Neuronal stem cell (in vitro differentiated cells): ENCODE data around the gene PDLIM5.

Experiments used
- DNase-seq: peaks from one replicate; pipeline ENCODE4 v3.0.0-alpha.2; 2013; ENCODE audit warnings: low spot score
- H2AFZ ChIP-seq: one replicate; pipeline ENCODE4 v1.6.1; 2013; ENCODE audit warnings: mild to moderate bottlenecking, low read length, inconsistent platforms
- H2AK5ac ChIP-seq: 2 replicates; pipeline ENCODE4 v1.6.1; 2013; ENCODE audit warnings: low read depth, mild to moderate bottlenecking, inconsistent platforms, low read length, moderate library complexity, mixed read lengths
- H2BK120ac ChIP-seq: 2 replicates; pipeline ENCODE4 v1.6.1; 2013; ENCODE audit warnings: low read depth, mild to moderate bottlenecking, inconsistent platforms, low read length, moderate library complexity, mixed read lengths
- H2BK12ac ChIP-seq: one replicate; pipeline ENCODE4 v1.6.1; 2013; ENCODE audit warnings: low read length, inconsistent platforms
- H2BK15ac ChIP-seq: 2 replicates; pipeline ENCODE4 v1.6.1; 2013; ENCODE audit warnings: mild to moderate bottlenecking, low read length, inconsistent platforms, mixed read lengths
- H2BK5ac ChIP-seq: one replicate; pipeline ENCODE4 v1.6.1; 2013; ENCODE audit warnings: inconsistent platforms, mild to moderate bottlenecking, low read length, moderate library complexity
- H3K14ac ChIP-seq: one replicate; pipeline ENCODE4 v1.6.1; 2013; ENCODE audit warnings: low read length, inconsistent platforms
- H3K18ac ChIP-seq: 2 replicates; pipeline ENCODE4 v1.6.1; 2013; ENCODE audit warnings: low read length, inconsistent platforms
- H3K23ac ChIP-seq: 2 replicates; pipeline ENCODE4 v1.6.1; 2013; ENCODE audit warnings: low read depth, mild to moderate bottlenecking, mixed read lengths, low read length, inconsistent platforms; ENCODE audit not compliant: poor library complexity
- H3K27ac ChIP-seq: replicated peaks from 3 replicates; pipeline ENCODE4 v1.5.1; 2013; ENCODE audit warnings: low read length, inconsistent platforms
- H3K27me3 ChIP-seq, 3 experiments: 2 replicates each; pipeline ENCODE4 v1.6.1; 2013; ENCODE audit warnings: low read length in 3 of 3, mild to moderate bottlenecking in 2 of 3, inconsistent platforms in 1 of 3, low read depth in 1 of 3, mixed read lengths in 1 of 3, moderate library complexity in 1 of 3; ENCODE audit not compliant: control insufficient read depth in 3 of 3, insufficient read depth in 3 of 3
- H3K36me3 ChIP-seq, 2 donors: replicated peaks in 1 of 2; 2 replicates each; pipeline ENCODE4 v1.6.1; 2013; ENCODE audit warnings: low read length in 2 of 2; ENCODE audit not compliant: control insufficient read depth in 2 of 2, insufficient read depth in 2 of 2
- H3K4ac ChIP-seq: 2 replicates; pipeline ENCODE4 v1.6.1; 2013; ENCODE audit warnings: inconsistent platforms, mild to moderate bottlenecking, low read length, moderate library complexity
- H3K4me1 ChIP-seq, 2 donors: 1 replicate in 1 of 2; 2 replicates in 1 of 2; pipeline ENCODE4 v1.6.1; 2013; ENCODE audit warnings: low read length in 2 of 2, low read depth in 1 of 2; ENCODE audit not compliant: control insufficient read depth in 2 of 2, insufficient read depth in 1 of 2
- H3K4me2 ChIP-seq: one replicate; pipeline ENCODE4 v1.6.1; 2013; ENCODE audit warnings: mild to moderate bottlenecking, low read length, inconsistent platforms; ENCODE audit not compliant: insufficient read depth, poor library complexity, severe bottlenecking
- H3K4me3 ChIP-seq, 2 donors: 2 replicates each; pipeline ENCODE4 v1.5.1; 2013; ENCODE audit warnings: low read length in 2 of 2, mild to moderate bottlenecking in 2 of 2, inconsistent platforms in 1 of 2, moderate library complexity in 1 of 2
- H3K79me1 ChIP-seq: one replicate; pipeline ENCODE4 v1.6.1; 2013; ENCODE audit warnings: low read depth, mild to moderate bottlenecking, inconsistent platforms, low read length, moderate library complexity
- H3K9ac ChIP-seq: one replicate; pipeline ENCODE4 v1.6.1; 2013; ENCODE audit warnings: mild to moderate bottlenecking, low read depth, low read length, inconsistent platforms; ENCODE audit not compliant: poor library complexity
- H3K9me3 ChIP-seq, 2 donors: replicated peaks in 1 of 2; 2 replicates each; pipeline versions ENCODE3 to v1.6.1; 2013; ENCODE audit warnings: low read length in 2 of 2, mild to moderate bottlenecking in 2 of 2, inconsistent platforms in 1 of 2, low read depth in 1 of 2, mixed read lengths in 1 of 2, moderate library complexity in 1 of 2; ENCODE audit not compliant: control insufficient read depth in 2 of 2, insufficient read depth in 1 of 2
- H4K8ac ChIP-seq: one replicate; pipeline ENCODE4 v1.6.1; 2013; ENCODE audit warnings: low read depth, mild to moderate bottlenecking, inconsistent platforms, low read length, moderate library complexity
- H4K91ac ChIP-seq: one replicate; pipeline ENCODE4 v1.6.1; 2013; ENCODE audit warnings: low read length, low read depth, mild to moderate bottlenecking, inconsistent platforms; ENCODE audit not compliant: poor library complexity
- WGBS, 2 donors: extraction: QIAGEN DNeasy Blood & Tissue Kit; methylation state at CpG; one replicate each; pipeline ENCODE4 v1.1.7; 2013; ENCODE audit warnings: missing lambda C conversion rate in 2 of 2, mixed read lengths in 1 of 2; ENCODE audit not compliant: insufficient read length in 2 of 2, insufficient replicate concordance in 1 of 2; ENCODE audit errors: extremely low coverage in 2 of 2; 5-methylcytosine and 5-hydroxymethylcytosine counted together

The PDLIM5 gene

GRCh38 chr4:94650690-94651089, 198.9 kb downstream of the PDLIM5 start:
- Histone ChIP-seq H3K36me3 (peaks cover 0 to 11% of the 10 kb centered on the region in 2 donors), H2BK5ac (no peak overlapping the region), H4K8ac (no peak overlapping the region), H2AFZ (no peak overlapping the region), H3K23ac (no peak overlapping the region), H4K91ac (no peak overlapping the region), H3K18ac (no peak overlapping the region), H3K27ac (no peak overlapping the region), H2BK120ac (no peak overlapping the region), H2AK5ac (no peak overlapping the region), H3K79me1 (peaks cover 1% of the 10 kb centered on the region), H2BK12ac (no peak overlapping the region), H3K9me3 (no peaks in the 10 kb centered on the region), H2BK15ac (no peak overlapping the region), H3K4ac (no peak overlapping the region), H3K14ac (no peak overlapping the region), H3K9ac (no peak overlapping the region), H3K27me3 (no peaks in the 10 kb centered on the region), H3K4me3 (no peak overlapping the region), H3K4me2 (no peak overlapping the region), H3K4me1 (peaks cover 0 to 4% of the 10 kb centered on the region in 2 donors)
- no peak for DNase-seq
- no CpG with 5 or more reads among the region's 3 CpGs for WGBS, 2 donors

GRCh38 chr4:94653095-94653649, 201.4 kb downstream of the PDLIM5 start:
- peaks cover 1% of the 10 kb centered on the region for H3K79me1 ChIP-seq
- WGBS, 2 donors: no CpG with 5 or more reads among the region's 3 CpGs
- peaks cover 0 to 4% of the 10 kb centered on the region in 2 donors for H3K4me1 ChIP-seq
- DNase-seq: no peak
- H3K4me2 ChIP-seq: no peak overlapping the region
- no peaks in the 10 kb centered on the region for H3K27me3 ChIP-seq
- no peak overlapping the region for H3K23ac ChIP-seq
- H3K36me3 ChIP-seq: peaks cover 0 to 14% of the 10 kb centered on the region in 2 donors
- no peak overlapping the region for H4K91ac ChIP-seq
- no peak overlapping the region for H2AFZ ChIP-seq
- H2BK120ac ChIP-seq: no peak overlapping the region
- H3K9ac ChIP-seq: no peak overlapping the region
- no peak overlapping the region for H3K4me3 ChIP-seq
- no peak overlapping the region for H3K18ac ChIP-seq
- H3K4ac ChIP-seq: no peak overlapping the region
- H2AK5ac ChIP-seq: no peak overlapping the region
- H3K14ac ChIP-seq: no peak overlapping the region
- H4K8ac ChIP-seq: no peak overlapping the region
- H2BK15ac ChIP-seq: no peak overlapping the region
- no peak overlapping the region for H2BK12ac ChIP-seq
- H3K9me3 ChIP-seq: no peaks in the 10 kb centered on the region
- H2BK5ac ChIP-seq: no peak overlapping the region
- H3K27ac ChIP-seq: no peak overlapping the region

GRCh38 chr4:94653984-94654609, 202.4 kb downstream of the PDLIM5 start:
- Histone ChIP-seq H2BK12ac (no peak overlapping the region), H3K9me3 (no peaks in the 10 kb centered on the region), H4K8ac (no peak overlapping the region), H3K36me3 (peaks cover 0 to 20% of the 10 kb centered on the region in 2 donors), H3K79me1 (no peaks in the 10 kb centered on the region), H3K23ac (no peak overlapping the region), H2BK5ac (no peak overlapping the region), H2BK120ac (no peak overlapping the region), H3K4ac (no peak overlapping the region), H2BK15ac (no peak overlapping the region), H2AK5ac (no peak overlapping the region), H3K27me3 (no peaks in the 10 kb centered on the region), H3K4me2 (no peak overlapping the region), H3K14ac (no peak overlapping the region), H4K91ac (no peak overlapping the region), H3K27ac (no peak overlapping the region), H3K18ac (no peak overlapping the region), H3K4me1 (peaks cover 0 to 4% of the 10 kb centered on the region in 2 donors), H2AFZ (no peak overlapping the region), H3K9ac (no peak overlapping the region), H3K4me3 (no peak overlapping the region)
- no peak for DNase-seq
- no CpG with 5 or more reads among the region's 3 CpGs for WGBS, 2 donors

GRCh38 chr4:94654714-94655113, 203.0 kb downstream of the PDLIM5 start:
- Histone ChIP-seq H3K36me3 (peaks cover 0 to 20% of the 10 kb centered on the region in 2 donors), H2AK5ac (no peak overlapping the region), H3K27me3 (no peaks in the 10 kb centered on the region), H3K18ac (no peak overlapping the region), H3K4me3 (no peak overlapping the region), H3K9me3 (no peaks in the 10 kb centered on the region), H2AFZ (no peak overlapping the region), H3K9ac (no peak overlapping the region), H3K4ac (no peak overlapping the region), H4K8ac (no peak overlapping the region), H3K14ac (no peak overlapping the region), H2BK15ac (no peak overlapping the region), H3K79me1 (no peaks in the 10 kb centered on the region), H2BK5ac (no peak overlapping the region), H2BK120ac (no peak overlapping the region), H2BK12ac (no peak overlapping the region), H3K4me2 (no peak overlapping the region), H4K91ac (no peak overlapping the region), H3K4me1 (peaks cover 0 to 4% of the 10 kb centered on the region in 2 donors), H3K27ac (no peak overlapping the region), H3K23ac (no peak overlapping the region)
- DNase-seq: no peak
- WGBS, 2 donors: no CpG with 5 or more reads among the region's 3 CpGs
